Measurements from ENCODE around the gene ZNF555. TPM values are rescaled to one million over a fixed set of nuclear protein-coding genes. Genes with fewer than 3 reads are reported as not detected.

Gene ZNF555
- total and polyA plus RNA-seq, 2 experiments from 2014 or later = 2.7 to 7.4 TPM

DNA sequence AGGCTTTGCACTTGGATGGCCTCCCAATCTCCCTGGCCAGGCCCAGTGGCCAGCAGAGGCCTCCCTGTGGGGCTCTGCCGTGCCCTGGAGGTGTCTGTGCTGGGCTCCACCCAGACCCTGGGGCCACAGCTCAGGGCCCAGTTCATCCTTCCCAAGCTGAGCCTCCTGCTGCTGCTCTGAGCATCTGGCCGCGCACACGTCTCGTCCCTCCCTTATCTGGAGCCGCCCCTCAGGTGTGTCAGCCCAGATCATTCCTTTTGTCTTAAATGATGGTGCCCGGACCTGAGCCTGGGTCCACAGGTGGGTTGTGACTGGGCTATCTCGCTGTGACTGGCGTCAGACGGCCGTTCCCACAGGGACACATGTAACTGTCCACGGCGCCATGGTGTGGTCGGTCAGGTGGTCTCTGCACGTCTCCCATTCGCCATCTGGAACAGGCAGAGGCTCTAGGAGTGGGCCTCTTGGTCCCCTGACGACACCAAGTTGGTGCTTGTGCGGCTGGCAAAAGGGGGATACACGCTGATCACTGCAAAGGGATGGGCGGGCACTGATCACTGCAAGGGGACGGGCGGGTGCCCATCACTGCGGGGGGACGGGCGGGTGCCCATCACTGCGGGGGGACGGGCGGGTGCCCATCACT lies 35.9 kb upstream of the ZNF555 start:
- Histone ChIP-seq H3K79me2 (no peaks in the 10 kb centered on the region), H3K27me3 (no peaks in the 10 kb centered on the region), H3K9me2 (replicated peaks; ENCODE audit: insufficient read depth) (no peaks in the 10 kb centered on the region), H3K4me3 (no peak overlapping the region), H4K20me1 (ENCODE audit: insufficient read depth, poor library complexity, severe bottlenecking) (no peaks in the 10 kb centered on the region), H3K27ac (no peak overlapping the region), H3K4me1 (ENCODE audit: insufficient read depth) (no peaks in the 10 kb centered on the region), H3K4me2 (no peak overlapping the region), H2AFZ (no peak overlapping the region), H3K36me3 (replicated peaks; ENCODE audit: insufficient read depth, low read depth) (no peaks in the 10 kb centered on the region), H3K9me3 (ENCODE audit: low read depth) (no peaks in the 10 kb centered on the region)
- WGBS (ENCODE audit: low lambda C conversion rate, missing lambda C conversion rate) = 97% methylated on average over 20 of the region's 28 CpGs
- DNase-seq (ENCODE audit: low spot score) = no peak
- no peak for TF ChIP-seq EZH2phosphoT487 (IDR thresholded peaks at IDR 0.05; ENCODE audit: low read depth, severe bottlenecking, unreplicated experiment)
- TF ChIP-seq, protein P1, sequence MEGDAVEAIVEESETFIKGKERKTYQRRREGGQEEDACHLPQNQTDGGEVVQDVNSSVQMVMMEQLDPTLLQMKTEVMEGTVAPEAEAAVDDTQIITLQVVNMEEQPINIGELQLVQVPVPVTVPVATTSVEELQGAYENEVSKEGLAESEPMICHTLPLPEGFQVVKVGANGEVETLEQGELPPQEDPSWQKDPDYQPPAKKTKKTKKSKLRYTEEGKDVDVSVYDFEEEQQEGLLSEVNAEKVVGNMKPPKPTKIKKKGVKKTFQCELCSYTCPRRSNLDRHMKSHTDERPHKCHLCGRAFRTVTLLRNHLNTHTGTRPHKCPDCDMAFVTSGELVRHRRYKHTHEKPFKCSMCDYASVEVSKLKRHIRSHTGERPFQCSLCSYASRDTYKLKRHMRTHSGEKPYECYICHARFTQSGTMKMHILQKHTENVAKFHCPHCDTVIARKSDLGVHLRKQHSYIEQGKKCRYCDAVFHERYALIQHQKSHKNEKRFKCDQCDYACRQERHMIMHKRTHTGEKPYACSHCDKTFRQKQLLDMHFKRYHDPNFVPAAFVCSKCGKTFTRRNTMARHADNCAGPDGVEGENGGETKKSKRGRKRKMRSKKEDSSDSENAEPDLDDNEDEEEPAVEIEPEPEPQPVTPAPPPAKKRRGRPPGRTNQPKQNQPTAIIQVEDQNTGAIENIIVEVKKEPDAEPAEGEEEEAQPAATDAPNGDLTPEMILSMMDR (IDR thresholded peaks at IDR 0.05; ENCODE audit: poor library complexity) = no peak
- no peak for TF ChIP-seq EZH2 (IDR thresholded peaks at IDR 0.05; ENCODE audit: borderline replicate concordance)

GRCh38 chr19:2805991-2806649 lies 35.2 kb upstream of the ZNF555 start:
- Histone ChIP-seq H2AFZ (no peak overlapping the region), H3K36me3 (replicated peaks; ENCODE audit: insufficient read depth, low read depth) (no peaks in the 10 kb centered on the region), H3K4me3 (no peak overlapping the region), H4K20me1 (ENCODE audit: insufficient read depth, poor library complexity, severe bottlenecking) (no peaks in the 10 kb centered on the region), H3K4me2 (no peak overlapping the region), H3K27me3 (no peaks in the 10 kb centered on the region), H3K27ac (no peak overlapping the region), H3K9me3 (ENCODE audit: low read depth) (no peaks in the 10 kb centered on the region), H3K4me1 (ENCODE audit: insufficient read depth) (no peaks in the 10 kb centered on the region), H3K9me2 (replicated peaks; ENCODE audit: insufficient read depth) (no peaks in the 10 kb centered on the region), H3K79me2 (no peaks in the 10 kb centered on the region)
- WGBS (ENCODE audit: low lambda C conversion rate, missing lambda C conversion rate) = 97% methylated on average over 20 of the region's 23 CpGs
- TF ChIP-seq EZH2phosphoT487 (IDR thresholded peaks at IDR 0.05; ENCODE audit: low read depth, severe bottlenecking, unreplicated experiment) = no peak
- TF ChIP-seq, protein P1 (IDR thresholded peaks at IDR 0.05; ENCODE audit: poor library complexity) = no peak
- no peak for TF ChIP-seq EZH2 (IDR thresholded peaks at IDR 0.05; ENCODE audit: borderline replicate concordance)
- DNase-seq (ENCODE audit: low spot score) = no peak

GRCh38 chr19:2806736-2807378 lies 34.4 kb upstream of the ZNF555 start:
- Histone ChIP-seq H3K4me1 (ENCODE audit: insufficient read depth) (no peaks in the 10 kb centered on the region), H3K9me2 (replicated peaks; ENCODE audit: insufficient read depth) (no peaks in the 10 kb centered on the region), H3K79me2 (no peaks in the 10 kb centered on the region), H3K27me3 (no peaks in the 10 kb centered on the region), H3K4me3 (no peak overlapping the region), H3K36me3 (replicated peaks; ENCODE audit: insufficient read depth, low read depth) (no peaks in the 10 kb centered on the region), H2AFZ (no peak overlapping the region), H3K27ac (no peak overlapping the region), H3K4me2 (no peak overlapping the region), H4K20me1 (ENCODE audit: insufficient read depth, poor library complexity, severe bottlenecking) (no peaks in the 10 kb centered on the region), H3K9me3 (ENCODE audit: low read depth) (no peaks in the 10 kb centered on the region)
- 96% methylated on average over 31 of the region's 34 CpGs for WGBS (ENCODE audit: low lambda C conversion rate, missing lambda C conversion rate)
- DNase-seq (ENCODE audit: low spot score) = no peak
- TF ChIP-seq EZH2phosphoT487 (IDR thresholded peaks at IDR 0.05; ENCODE audit: low read depth, severe bottlenecking, unreplicated experiment) = no peak
- no peak for TF ChIP-seq EZH2 (IDR thresholded peaks at IDR 0.05; ENCODE audit: borderline replicate concordance)
- TF ChIP-seq, protein P1 (IDR thresholded peaks at IDR 0.05; ENCODE audit: poor library complexity) = no peak

Data from hepatocyte (in vitro differentiated cells).